ENCODE results near the gene THRB.

GRCh38 chr3:24141548-24141947 is 353.1 kb downstream of the THRB start:
- no peak for TF ChIP-seq CTCF (conservative IDR thresholded peaks at IDR 0.05)
- no peak for TF ChIP-seq EZH2 (IDR thresholded peaks at IDR 0.05; ENCODE audit: low read depth)
